HG03097 (cell line): ENCODE measurements around the gene ERBB2.
A peak's percentile ranks its signal among the peaks of the same experiment; 100 is the strongest.
"Not testable (repeated sequence)": the region's sequence is repeated elsewhere in the genome, so short reads cannot be mapped to it uniquely, and the experiment has no call there.

Experiments used
- ATAC-seq: cut with Tn5 transposase; IDR thresholded peaks from one replicate; pipeline ENCODE4 v1.9.1; 2021; ENCODE audit not compliant: unreplicated experiment, low FRiP score

ERBB2 gene

GRCh38 chr17:39742126-39742855 lies 42.4 kb downstream of the ERBB2 start:
- no peak for ATAC-seq

DNA sequence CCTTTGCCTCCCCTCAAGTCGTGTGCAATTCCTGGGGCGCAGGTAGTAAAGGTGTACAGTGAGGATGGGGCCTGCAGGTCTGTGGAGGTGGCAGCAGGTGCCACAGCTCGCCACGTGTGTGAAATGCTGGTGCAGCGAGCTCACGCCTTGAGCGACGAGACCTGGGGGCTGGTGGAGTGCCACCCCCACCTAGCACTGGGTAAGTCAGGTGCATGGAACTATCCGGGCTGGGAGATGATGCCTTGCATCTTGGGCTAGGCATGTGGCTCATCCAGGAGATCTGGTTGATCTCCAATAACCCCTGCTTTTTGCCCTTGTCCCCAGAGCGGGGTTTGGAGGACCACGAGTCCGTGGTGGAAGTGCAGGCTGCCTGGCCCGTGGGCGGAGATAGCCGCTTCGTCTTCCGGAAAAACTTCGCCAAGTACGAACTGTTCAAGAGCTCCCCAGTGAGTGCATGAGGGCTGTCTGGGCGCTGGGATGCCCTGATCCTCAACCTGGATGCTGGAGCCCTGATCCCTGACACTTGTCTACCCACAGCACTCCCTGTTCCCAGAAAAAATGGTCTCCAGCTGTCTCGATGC lies 43.1 kb downstream of the ERBB2 start:
- no peak for ATAC-seq

DNA sequence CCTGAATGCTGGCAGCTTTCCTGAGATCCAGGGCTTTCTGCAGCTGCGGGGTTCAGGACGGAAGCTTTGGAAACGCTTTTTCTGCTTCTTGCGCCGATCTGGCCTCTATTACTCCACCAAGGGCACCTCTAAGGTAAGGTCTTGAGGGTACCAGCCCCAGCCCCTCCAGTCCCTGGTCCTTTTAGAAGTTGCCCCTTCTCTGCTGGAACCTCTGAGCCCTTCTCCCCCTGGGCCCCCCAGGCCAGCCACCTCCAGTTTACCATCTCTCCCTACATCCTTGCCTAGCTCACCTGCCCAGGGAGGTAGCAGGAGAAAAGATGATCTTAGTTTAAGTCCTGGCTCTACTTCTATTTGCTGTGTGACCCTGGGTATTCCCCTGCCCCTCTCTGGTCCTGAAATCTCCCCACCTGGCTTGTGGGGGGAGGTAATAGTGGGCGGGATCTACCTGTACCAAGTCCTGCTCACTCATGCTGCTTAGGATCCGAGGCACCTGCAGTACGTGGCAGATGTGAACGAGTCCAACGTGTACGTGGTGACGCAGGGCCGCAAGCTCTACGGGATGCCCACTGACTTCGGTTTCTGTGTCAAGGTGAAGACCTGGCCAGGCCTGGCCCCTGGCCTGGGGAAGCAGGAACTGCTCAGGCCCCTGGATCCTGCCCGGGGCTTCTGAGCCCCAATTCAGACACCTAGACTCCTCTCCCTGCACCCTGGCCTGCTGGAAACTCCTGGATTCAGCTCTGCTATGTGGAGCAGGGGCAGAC lies 44.4 kb downstream of the ERBB2 start:
- no peak for ATAC-seq

DNA sequence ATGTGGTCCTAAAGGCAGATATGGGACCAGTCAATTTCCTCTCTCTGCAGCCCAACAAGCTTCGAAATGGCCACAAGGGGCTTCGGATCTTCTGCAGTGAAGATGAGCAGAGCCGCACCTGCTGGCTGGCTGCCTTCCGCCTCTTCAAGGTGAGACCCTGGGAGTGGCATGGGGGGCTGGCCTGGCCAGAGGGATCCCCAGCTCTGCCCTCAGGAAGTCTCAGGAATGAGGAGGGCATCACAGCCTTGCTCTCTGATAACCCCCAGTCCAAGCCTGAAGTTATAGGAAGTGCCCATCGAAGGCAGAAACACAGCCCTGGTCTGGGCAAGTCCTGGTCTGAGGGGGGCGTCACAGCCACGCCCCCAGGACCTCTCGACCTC lies 45.0 kb downstream of the ERBB2 start:
- ATAC-seq, result no peak

GRCh38 chr17:39745335-39746144 lies 45.7 kb downstream of the ERBB2 start:
- ATAC-seq, result no peak

- ATAC-seq, result no peak
Measured at GRCh38 chr17:39746145-39746461, 46.2 kb downstream of the ERBB2 start.

DNA sequence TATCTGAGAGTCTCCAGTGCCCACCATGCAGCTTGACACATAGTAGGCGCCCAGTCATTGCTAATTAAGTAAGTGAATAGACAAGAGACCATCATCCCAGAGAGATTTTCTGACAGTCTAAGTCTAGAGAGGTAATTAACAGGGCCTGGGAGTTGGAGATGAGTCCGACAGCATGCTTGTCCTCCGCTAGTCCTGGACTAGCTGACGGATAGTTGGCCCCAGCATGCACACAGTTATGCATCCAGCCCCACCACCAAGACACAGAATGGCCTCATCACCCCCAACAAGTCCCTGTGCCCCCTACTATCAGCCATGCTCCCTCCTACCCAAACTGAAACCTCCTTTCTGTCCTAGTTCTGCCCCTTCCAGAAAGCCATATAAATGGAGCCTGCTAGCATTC lies 47.9 kb downstream of the ERBB2 start:
- no peak for ATAC-seq

DNA sequence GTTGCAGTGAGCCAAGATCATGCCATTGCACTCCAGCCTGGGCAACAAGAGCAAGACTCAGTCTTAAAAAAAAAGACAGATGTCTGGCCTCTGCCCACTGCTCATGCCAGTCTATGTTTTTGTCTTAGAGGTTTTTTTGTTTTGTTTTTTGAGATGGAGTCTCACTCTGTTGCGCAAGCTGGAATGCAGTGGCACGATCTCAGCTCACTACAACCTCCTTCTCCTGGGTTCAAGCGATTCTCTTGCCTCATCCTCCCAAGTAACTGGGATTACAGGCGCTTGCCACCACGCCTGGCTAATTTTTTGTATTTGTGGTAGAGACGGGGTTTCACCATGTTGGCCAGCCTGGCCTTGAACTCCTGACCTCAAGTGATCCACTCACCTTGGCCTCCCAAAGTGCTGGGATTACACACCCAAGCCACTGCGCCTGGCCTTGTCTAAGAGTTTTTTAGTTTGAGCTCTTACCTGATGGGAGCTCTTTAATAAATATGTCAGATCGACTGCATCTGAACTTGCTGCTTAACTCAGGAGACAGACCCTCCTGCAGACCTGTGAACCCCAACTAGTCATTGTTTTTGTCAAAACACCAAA lies 48.7 kb downstream of the ERBB2 start:
- not testable (repeated sequence) for ATAC-seq

- ATAC-seq, result no peak
Measured at GRCh38 chr17:39750131-39751015, 50.5 kb downstream of the ERBB2 start.

DNA sequence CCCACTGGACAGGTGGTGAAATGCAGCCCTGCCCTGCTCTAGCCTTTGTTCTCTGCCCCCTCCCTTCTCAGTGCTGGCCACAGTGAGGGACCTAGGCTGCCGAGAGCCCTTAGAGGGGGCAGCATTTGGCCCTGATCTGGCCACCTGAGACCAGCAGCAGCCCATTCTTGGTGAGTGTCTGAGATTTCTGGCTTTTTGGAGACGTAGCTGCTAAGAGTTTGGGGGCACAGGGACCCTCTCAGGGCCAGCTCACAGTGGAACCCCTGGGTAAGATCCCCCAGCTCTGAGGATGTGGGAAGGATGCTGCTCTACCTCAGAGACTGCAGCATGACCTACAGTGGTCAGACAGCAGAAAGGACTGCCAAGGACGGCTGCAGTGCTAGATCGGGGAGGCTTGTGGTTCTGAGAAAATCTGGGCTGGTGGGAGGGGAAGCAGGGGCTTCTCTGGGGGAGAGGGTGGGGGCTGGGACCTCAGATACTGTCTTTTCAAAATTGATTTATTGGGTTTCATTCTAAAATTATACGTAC lies 51.2 kb downstream of the ERBB2 start:
- ATAC-seq, result no peak

DNA sequence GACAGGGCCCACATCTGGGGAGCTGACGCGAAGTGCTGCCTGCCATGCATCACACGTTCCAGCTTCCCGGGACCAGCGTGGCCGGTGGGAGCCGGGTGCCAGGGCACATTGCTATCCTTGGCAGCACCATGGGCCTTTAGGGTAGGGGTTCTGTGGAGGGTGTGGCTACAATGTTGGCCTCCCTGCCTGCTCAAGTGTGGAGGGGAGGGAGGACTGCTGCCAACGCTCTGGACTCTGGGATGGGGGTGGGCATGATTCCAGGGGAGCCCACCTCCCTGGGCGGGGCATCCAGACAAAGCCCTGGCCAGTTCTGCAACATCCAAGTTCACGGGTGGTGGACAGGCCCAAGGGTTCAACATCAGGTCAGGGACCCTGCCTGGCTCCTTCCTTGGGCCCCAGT lies 51.8 kb downstream of the ERBB2 start:
- no peak for ATAC-seq

GRCh38 chr17:39752241-39752881 lies 52.5 kb downstream of the ERBB2 start:
- ATAC-seq, result no peak

GRCh38 chr17:39753514-39754160 lies 53.8 kb downstream of the ERBB2 start:
- ATAC-seq, result peak; percentile 25

- peak; percentile 54 for ATAC-seq
Measured at GRCh38 chr17:39754161-39754957, 54.5 kb downstream of the ERBB2 start.

GRCh38 chr17:39754958-39755553 lies 55.2 kb downstream of the ERBB2 start:
- ATAC-seq, result no peak

GRCh38 chr17:39755554-39756379 lies 55.9 kb downstream of the ERBB2 start:
- no peak for ATAC-seq
